ENCODE data around the gene SND1. TPM values are rescaled to one million over a fixed set of nuclear protein-coding genes. Genes with fewer than 3 reads are reported as not detected.

Gene SND1
- total and polyA plus RNA-seq, 5 experiments from 2014 or later: 80.1 to 105 (median 86.0) TPM

DNA sequence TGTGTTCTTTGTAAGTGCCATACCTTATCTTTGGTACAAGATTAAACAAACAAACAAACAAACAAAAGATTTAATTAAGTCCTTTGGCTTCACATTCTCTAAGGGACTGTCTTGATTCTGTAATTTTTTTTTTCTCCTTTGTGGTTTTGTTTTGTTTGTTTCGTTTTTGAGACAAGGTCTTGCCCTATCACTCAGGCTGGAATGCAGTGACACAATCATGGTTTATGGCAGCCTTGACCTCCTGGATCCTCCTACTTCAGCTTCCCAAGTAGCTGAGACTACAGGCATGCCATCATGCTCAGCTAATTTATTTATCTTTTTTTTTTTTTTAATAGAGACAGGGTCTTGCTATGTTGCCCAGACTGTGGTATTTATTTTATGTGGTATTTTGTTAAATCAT is 213.5 kb downstream of the SND1 start:
- no peak for ATAC-seq
- Mint-ChIP-seq H3K27ac (no peak overlapping the region), H3K4me1 (peaks cover 8 to 48% (median 18%) of the 10 kb centered on the region in 4 donors), H3K36me3 (peaks cover 0 to 25% (median 17%) of the 10 kb centered on the region in 3 donors), H3K4me3 (no peak overlapping the region), H3K9me3 (no peaks in the 10 kb centered on the region), H3K27me3 (peaks cover 0 to 2% (median 0%) of the 10 kb centered on the region in 5 donors)
- no peak for DNase-seq
- POLR2A ChIA-PET: interaction anchor here (0.9 kb wide), 1 partner anchor 9 kb away, joined by 3 read pairs; no protein-coding TSS in a partner anchor

DNA sequence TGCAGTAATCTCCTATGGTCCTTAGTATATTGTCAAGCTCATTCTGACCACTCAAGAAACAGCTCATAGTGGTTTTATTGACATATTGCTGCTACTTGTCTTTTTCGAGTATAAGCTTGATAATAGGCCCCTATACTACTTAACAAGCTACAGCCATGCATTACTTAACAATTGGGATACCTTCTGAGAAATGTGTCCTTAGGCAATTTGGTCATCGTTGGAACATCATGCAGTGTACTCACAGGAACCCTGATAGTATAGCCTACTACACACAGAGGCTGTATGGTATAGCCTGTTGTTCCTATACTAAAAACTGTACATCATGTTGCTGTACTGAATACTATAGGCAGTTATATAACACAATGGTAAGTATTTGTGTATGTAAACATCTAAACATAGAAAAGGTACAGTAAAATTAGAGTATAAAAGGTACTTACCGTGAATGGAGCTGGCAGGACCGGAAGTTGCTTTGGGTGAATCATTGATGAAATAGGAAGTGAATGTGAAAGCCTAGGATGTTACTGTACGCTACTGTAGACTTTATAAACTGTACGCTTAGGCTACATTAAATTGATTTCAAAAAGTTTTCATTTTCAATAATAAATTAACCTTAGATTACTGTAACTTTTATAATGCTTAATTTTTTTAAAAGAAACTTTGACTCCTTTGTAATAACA is 218.4 kb downstream of the SND1 start:
- Mint-ChIP-seq H3K9me3 (no peaks in the 10 kb centered on the region), H3K36me3 (peaks cover 0 to 13% (median 10%) of the 10 kb centered on the region in 3 donors), H3K4me3 (no peak overlapping the region), H3K27ac (no peak overlapping the region), H3K27me3 (no peaks in the 10 kb centered on the region), H3K4me1 (peaks cover 21 to 51% (median 26%) of the 10 kb centered on the region in 4 donors)
- no peak for DNase-seq
- POLR2A ChIA-PET: no interaction called here
- ATAC-seq: no peak

- H3K27ac Mint-ChIP-seq: no peak overlapping the region
- POLR2A ChIA-PET: no interaction called here
- no peak for DNase-seq
- peaks cover 18 to 49% (median 27%) of the 10 kb centered on the region in 4 donors for H3K4me1 Mint-ChIP-seq
- no peak overlapping the region for H3K4me3 Mint-ChIP-seq
- no peaks in the 10 kb centered on the region for H3K27me3 Mint-ChIP-seq
- peaks cover 0 to 10% (median 7%) of the 10 kb centered on the region in 3 donors for H3K36me3 Mint-ChIP-seq
- ATAC-seq: no peak
- H3K9me3 Mint-ChIP-seq: no peaks in the 10 kb centered on the region
Measured at GRCh38 chr7:127871226-127871625, 219.2 kb downstream of the SND1 start.

GRCh38 chr7:127872122-127872521 is 220.1 kb downstream of the SND1 start:
- no peak overlapping the region for H3K4me3 Mint-ChIP-seq
- H3K27ac Mint-ChIP-seq: no peak overlapping the region
- no peaks in the 10 kb centered on the region for H3K27me3 Mint-ChIP-seq
- ATAC-seq (no peak), DNase-seq (no peak)
- peaks cover 0 to 4% (median 3%) of the 10 kb centered on the region in 3 donors for H3K36me3 Mint-ChIP-seq
- H3K9me3 Mint-ChIP-seq: no peaks in the 10 kb centered on the region
- POLR2A ChIA-PET: no interaction called here
- peaks cover 17 to 44% (median 24%) of the 10 kb centered on the region in 4 donors for H3K4me1 Mint-ChIP-seq

GRCh38 chr7:127873151-127873550 is 221.2 kb downstream of the SND1 start:
- Mint-ChIP-seq H3K27me3 (no peaks in the 10 kb centered on the region), H3K4me1 (peaks cover 17 to 35% (median 21%) of the 10 kb centered on the region in 4 donors), H3K36me3 (peaks cover 0 to 3% (median 2%) of the 10 kb centered on the region in 3 donors), H3K27ac (peak overlapping the region in 2 of 10 donors; percentile 1 to 43), H3K9me3 (no peaks in the 10 kb centered on the region), H3K4me3 (no peak overlapping the region)
- ATAC-seq: no peak
- no peak for DNase-seq
- POLR2A ChIA-PET: no interaction called here

DNA sequence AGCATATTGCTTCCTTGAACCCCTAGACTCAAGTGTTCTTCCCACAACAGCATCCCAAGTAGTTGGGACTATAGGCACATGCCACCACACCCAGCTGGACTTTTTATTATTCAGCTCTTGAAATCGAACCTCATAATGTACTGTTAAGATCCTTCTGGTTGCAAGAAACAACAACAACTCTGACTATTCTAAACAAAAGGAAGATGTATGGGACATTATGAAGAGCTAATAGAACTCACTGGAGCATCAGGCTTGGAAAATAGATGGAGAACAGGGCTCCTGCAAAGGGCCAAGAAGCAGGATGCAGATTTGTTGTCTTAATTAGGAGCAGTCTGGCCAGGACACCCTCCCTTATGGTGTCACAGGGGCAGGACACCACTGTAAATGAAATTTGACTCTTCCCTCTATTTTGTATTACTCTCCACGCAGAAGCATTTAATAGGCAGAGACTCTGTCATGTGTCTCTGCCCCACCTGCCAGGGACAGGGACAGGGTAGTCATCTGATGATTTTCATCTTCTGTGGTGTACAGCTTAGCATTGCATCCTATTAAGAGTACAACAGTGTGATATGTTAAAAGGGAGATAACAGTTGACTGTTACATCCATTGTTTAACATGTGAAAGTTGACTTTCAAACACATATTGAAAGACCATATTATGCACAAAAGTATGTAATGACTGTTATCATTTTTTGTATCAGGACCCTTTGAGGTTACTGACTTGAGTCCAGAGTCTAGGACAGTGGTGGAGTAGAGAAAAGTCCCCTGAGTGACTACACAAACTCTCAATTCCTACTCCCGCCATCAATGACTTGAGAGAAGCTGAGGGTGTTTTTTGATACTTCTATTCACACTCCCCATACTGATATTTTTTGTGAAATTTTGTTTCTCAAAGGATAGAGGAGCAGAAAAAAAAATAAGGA is 222.0 kb downstream of the SND1 start:
- H3K4me1 Mint-ChIP-seq: peaks cover 17 to 30% (median 20%) of the 10 kb centered on the region in 4 donors
- DNase-seq (no peak), ATAC-seq (no peak)
- no peaks in the 10 kb centered on the region for H3K36me3 Mint-ChIP-seq
- H3K4me3 Mint-ChIP-seq: no peak overlapping the region
- no peaks in the 10 kb centered on the region for H3K27me3 Mint-ChIP-seq
- POLR2A ChIA-PET: no interaction called here
- no peaks in the 10 kb centered on the region for H3K9me3 Mint-ChIP-seq
- no peak overlapping the region for H3K27ac Mint-ChIP-seq

DNA sequence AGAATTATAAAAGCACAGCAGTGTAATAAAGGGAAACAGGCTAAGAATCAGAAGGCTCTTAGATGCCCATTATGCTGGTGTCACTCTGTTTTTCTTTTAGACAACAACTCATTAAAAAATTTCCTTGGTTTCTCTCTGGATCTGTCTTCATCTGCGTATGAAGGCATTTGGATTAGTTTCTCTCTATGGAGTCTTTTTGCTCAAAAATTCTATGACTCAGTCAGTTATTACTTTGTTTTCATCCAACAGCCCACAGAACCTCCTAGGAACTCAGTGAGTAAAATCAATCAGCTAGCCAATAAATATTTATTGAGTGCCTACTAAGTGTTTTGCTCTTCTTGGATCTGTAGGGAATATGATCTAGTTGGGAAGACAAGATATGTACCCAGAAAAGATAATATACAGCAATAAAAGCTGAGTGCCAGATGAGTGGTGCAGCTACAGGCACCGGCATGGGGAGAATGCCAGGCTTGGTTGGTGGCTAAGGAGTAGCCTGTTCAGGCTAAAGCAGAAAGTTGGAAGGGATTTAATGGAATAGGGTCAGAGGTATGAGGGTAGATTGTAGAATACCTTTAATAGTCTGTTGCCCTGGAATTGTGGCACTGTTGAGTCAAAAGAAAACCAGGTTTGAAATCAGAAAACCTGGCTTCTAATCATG is 223.1 kb downstream of the SND1 start:
- peaks cover 17 to 22% (median 18%) of the 10 kb centered on the region in 4 donors for H3K4me1 Mint-ChIP-seq
- no peak overlapping the region for H3K4me3 Mint-ChIP-seq
- no peaks in the 10 kb centered on the region for H3K36me3 Mint-ChIP-seq
- H3K9me3 Mint-ChIP-seq: no peaks in the 10 kb centered on the region
- peak overlapping the region in 1 of 10 donors; percentile 56 for H3K27ac Mint-ChIP-seq
- POLR2A ChIA-PET: no interaction called here
- ATAC-seq (no peak), DNase-seq (no peak)
- H3K27me3 Mint-ChIP-seq: no peaks in the 10 kb centered on the region

DNA sequence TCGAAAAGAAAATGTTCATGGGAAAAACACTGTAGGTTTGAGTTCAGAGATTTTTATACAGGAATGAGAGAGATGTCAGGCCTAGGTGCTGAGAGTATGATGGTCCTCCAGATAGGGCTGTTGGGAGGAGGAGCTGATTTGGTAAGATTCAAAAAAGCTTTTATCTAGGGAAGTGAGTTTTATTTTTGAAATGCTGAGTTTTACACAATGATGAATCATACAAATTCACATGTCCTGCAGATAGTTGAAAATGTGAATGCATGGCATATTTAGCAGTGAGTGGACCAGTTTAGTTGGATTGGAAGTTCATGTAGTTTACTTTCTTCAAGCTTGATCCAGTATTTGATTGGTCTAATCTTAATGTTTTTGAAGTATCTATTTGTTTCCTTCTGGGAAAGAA is 224.4 kb downstream of the SND1 start:
- DNase-seq (no peak), ATAC-seq (no peak)
- H3K9me3 Mint-ChIP-seq: no peaks in the 10 kb centered on the region
- no peak overlapping the region for H3K4me3 Mint-ChIP-seq
- peaks cover 19 to 32% (median 23%) of the 10 kb centered on the region in 4 donors for H3K4me1 Mint-ChIP-seq
- H3K36me3 Mint-ChIP-seq: no peaks in the 10 kb centered on the region
- no peaks in the 10 kb centered on the region for H3K27me3 Mint-ChIP-seq
- H3K27ac Mint-ChIP-seq: no peak overlapping the region
- POLR2A ChIA-PET: no interaction called here

DNA sequence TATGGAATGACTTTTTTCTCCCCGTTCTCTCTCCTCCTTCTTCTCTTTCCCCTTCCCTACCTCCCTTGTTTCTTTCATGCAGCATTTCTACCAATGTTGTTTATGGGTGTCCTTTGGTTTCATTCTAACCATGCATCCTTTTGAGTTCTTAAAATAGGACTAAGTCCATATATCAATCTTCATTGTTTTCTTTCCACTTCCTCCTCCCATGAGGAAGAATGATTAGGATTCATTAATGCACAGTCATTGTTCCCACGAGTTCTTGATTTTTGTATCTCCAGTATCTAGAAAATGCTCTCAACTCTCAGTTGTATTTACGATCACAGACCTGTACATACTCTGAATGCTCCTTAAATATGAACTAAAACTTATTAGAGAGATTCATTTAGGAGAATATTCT is 226.0 kb downstream of the SND1 start:
- Mint-ChIP-seq H3K27me3 (no peaks in the 10 kb centered on the region), H3K4me1 (peaks cover 15 to 29% (median 20%) of the 10 kb centered on the region in 4 donors), H3K36me3 (no peaks in the 10 kb centered on the region), H3K4me3 (no peak overlapping the region), H3K9me3 (no peaks in the 10 kb centered on the region), H3K27ac (no peak overlapping the region)
- POLR2A ChIA-PET: no interaction called here
- ATAC-seq (no peak), DNase-seq (no peak)

DNA sequence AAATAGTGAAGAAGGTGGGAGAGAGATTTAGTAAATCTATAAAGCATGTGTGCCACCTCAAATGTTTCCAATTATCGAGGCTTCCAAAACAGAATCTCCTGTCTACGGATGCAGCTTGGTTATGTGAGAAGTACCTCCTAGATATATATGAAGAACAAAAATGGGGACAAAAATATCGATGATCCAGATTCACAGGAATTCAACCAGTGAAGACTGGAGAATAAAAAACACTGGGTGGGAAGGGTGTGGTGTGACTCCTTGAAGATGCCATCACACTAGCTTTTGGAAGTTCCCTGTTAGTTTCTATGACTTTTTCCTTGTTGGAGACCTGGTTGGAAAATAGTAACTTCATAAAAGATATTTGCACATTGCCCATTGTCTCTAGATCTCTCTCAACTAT is 226.8 kb downstream of the SND1 start:
- no peak overlapping the region for H3K4me3 Mint-ChIP-seq
- H3K27ac Mint-ChIP-seq: no peak overlapping the region
- H3K36me3 Mint-ChIP-seq: peaks cover 0 to 5% (median 0%) of the 10 kb centered on the region in 3 donors
- H3K9me3 Mint-ChIP-seq: no peaks in the 10 kb centered on the region
- POLR2A ChIA-PET: no interaction called here
- no peaks in the 10 kb centered on the region for H3K27me3 Mint-ChIP-seq
- DNase-seq (no peak), ATAC-seq (no peak)
- peaks cover 14 to 24% (median 16%) of the 10 kb centered on the region in 4 donors for H3K4me1 Mint-ChIP-seq

DNA sequence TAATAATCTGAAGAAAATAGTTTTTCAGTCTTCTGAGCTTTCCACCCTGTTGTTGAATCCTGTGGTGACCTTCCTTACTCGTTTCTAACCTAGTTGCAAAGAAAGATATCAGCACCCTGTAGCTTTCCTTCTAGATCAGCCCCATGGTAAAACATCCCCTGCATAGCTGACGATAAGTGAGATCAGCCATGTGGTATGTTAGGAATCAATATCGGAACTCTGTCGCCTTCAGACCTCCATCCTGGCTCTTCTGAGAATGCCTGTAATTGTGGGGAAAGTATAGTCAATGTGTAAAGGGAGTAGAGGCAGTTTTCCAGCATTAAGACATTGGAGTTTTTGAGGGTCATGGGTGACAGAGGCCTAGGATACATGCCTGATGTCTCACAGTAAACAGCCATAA is 227.4 kb downstream of the SND1 start:
- H3K9me3 Mint-ChIP-seq: no peaks in the 10 kb centered on the region
- no peak overlapping the region for H3K4me3 Mint-ChIP-seq
- H3K27ac Mint-ChIP-seq: no peak overlapping the region
- ATAC-seq (no peak), DNase-seq (no peak)
- H3K4me1 Mint-ChIP-seq: peaks cover 7 to 18% (median 12%) of the 10 kb centered on the region in 4 donors
- H3K36me3 Mint-ChIP-seq: peaks cover 0 to 6% (median 0%) of the 10 kb centered on the region in 3 donors
- POLR2A ChIA-PET: no interaction called here
- H3K27me3 Mint-ChIP-seq: no peaks in the 10 kb centered on the region

DNA sequence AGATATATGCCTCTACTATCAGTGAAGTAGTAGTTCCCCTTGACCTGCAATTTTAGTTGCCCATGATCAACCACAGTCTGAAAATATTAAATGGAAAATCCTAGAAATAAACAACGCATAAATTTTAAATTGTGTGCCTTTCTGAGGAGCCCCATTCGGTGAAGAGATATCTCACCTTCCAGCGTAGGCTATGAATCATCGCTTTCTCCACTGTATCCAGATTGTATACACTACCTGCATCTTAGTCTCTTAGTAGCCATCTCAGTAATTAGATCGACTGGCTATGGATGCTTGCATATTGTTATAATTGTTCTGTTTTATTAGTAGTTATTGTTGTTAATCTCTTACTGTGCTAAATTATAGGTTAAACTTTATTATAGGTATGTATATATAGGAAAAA is 227.9 kb downstream of the SND1 start:
- peaks cover 6 to 17% (median 13%) of the 10 kb centered on the region in 4 donors for H3K4me1 Mint-ChIP-seq
- H3K4me3 Mint-ChIP-seq: no peak overlapping the region
- H3K27me3 Mint-ChIP-seq: no peaks in the 10 kb centered on the region
- DNase-seq: no peak
- H3K9me3 Mint-ChIP-seq: no peaks in the 10 kb centered on the region
- H3K36me3 Mint-ChIP-seq: peaks cover 0 to 10% (median 0%) of the 10 kb centered on the region in 3 donors
- no peak for ATAC-seq
- H3K27ac Mint-ChIP-seq: no peak overlapping the region
- POLR2A ChIA-PET: no interaction called here

GRCh38 chr7:127880454-127880853 is 228.5 kb downstream of the SND1 start:
- Mint-ChIP-seq H3K27ac (no peak overlapping the region), H3K9me3 (no peaks in the 10 kb centered on the region), H3K4me1 (peaks cover 6 to 20% (median 11%) of the 10 kb centered on the region in 4 donors), H3K4me3 (no peak overlapping the region), H3K36me3 (peaks cover 0 to 10% (median 0%) of the 10 kb centered on the region in 3 donors), H3K27me3 (no peaks in the 10 kb centered on the region)
- POLR2A ChIA-PET: no interaction called here
- DNase-seq (no peak), ATAC-seq (no peak)

All from naive thymus-derived CD8-positive, alpha-beta T cell (primary cell).